GM12865 (cell line): ENCODE results near the gene IMPA2.

Experiments
- DNase-seq: peaks from one replicate; pipeline ENCODE4 v3.0.0; 2010; ENCODE audit warnings: low read depth
- H3K4me3 ChIP-seq: 2 replicates; pipeline ENCODE4 v1.5.1; 2011; ENCODE audit warnings: mild to moderate bottlenecking, low read depth, low read length, control low read depth
- TF ChIP-seq, protein P1 (sequence below): IDR thresholded peaks from 2 replicates; pipeline ENCODE4 v1.5.1; 2011; ENCODE audit warnings: low read length, control low read depth, low read depth, inconsistent platforms; ENCODE audit not compliant: insufficient read depth; ENCODE audit errors: missing control alignments

IMPA2 gene

DNA sequence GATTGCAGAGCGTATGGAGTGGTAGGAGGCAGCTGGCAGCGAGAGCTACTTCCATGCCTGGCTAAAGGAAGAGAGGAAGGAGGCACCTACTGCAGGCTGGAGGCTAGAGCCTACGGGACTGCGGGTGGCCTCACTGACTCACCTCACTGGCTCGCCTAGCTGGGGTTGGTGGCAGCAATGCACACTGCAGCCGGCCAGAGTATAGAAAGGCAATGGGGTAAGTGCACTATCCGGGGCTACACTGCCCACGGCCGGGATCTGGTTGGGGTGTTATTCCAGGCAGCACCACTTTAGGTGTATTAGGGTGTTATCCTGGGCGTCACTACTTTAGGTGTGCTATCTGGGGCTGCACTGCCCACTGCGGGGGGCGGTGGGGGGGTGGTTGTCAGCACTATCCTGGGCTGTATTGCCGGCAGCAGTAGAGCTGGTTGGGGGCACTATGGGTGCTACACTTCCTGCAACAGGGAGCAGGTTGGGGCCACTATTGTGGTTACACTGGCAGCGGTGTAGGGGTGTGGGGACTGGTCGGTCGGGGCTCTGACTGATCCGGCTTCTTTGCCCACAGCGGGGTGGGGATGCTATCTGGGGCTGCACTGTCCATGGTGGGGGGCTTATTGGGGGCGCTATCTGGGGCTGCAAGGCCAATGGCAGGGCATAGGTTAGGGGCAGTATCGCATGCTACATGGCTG is 79.0 kb downstream of the IMPA2 start:
- no peak for DNase-seq
- no peak overlapping the region for H3K4me3 ChIP-seq
- TF ChIP-seq, protein P1, sequence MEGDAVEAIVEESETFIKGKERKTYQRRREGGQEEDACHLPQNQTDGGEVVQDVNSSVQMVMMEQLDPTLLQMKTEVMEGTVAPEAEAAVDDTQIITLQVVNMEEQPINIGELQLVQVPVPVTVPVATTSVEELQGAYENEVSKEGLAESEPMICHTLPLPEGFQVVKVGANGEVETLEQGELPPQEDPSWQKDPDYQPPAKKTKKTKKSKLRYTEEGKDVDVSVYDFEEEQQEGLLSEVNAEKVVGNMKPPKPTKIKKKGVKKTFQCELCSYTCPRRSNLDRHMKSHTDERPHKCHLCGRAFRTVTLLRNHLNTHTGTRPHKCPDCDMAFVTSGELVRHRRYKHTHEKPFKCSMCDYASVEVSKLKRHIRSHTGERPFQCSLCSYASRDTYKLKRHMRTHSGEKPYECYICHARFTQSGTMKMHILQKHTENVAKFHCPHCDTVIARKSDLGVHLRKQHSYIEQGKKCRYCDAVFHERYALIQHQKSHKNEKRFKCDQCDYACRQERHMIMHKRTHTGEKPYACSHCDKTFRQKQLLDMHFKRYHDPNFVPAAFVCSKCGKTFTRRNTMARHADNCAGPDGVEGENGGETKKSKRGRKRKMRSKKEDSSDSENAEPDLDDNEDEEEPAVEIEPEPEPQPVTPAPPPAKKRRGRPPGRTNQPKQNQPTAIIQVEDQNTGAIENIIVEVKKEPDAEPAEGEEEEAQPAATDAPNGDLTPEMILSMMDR: no peak

DNA sequence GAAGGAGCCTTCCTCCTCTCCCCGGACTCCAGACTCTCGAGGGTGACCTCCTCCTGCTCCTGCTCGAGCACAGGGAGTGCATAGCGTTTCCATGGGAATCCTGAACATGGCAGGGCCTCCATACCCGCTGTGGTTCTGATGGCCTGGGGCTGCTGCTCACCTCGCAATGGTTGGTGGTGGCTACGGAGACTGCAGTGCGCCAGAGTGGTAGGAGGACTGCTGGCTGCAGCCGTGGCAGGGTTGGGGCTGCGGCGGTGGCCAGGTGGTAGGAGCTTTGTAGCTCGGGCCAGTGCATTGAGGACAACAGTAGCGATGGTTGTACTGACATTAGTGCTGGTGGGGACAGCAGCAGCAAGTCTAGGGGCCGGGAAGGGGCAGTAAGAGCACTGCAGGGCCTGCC is 80.4 kb downstream of the IMPA2 start:
- TF ChIP-seq, protein P1: no peak
- H3K4me3 ChIP-seq: no peak overlapping the region
- DNase-seq: no peak

DNA sequence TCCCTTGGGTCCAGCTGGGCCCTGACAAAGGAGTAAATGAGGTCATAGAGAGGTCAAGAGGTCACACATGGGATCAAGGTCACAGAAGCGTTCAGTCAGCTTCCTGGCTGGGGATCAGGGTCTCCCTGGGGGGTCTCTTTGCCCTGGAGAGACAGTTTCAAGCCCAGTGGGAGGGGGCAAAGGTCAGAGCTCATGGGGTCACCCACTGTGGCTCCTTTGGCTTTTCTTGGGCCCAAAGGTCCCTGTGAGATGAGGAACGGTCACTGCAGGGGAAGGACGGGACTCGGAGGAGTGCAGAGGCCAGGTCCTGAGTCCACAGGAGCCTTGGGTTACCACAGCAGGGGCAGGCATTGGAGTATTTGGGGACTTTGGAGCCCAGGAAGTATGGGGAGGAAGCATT is 81.7 kb downstream of the IMPA2 start:
- DNase-seq: no peak
- no peak overlapping the region for H3K4me3 ChIP-seq
- TF ChIP-seq, protein P1: no peak

DNA sequence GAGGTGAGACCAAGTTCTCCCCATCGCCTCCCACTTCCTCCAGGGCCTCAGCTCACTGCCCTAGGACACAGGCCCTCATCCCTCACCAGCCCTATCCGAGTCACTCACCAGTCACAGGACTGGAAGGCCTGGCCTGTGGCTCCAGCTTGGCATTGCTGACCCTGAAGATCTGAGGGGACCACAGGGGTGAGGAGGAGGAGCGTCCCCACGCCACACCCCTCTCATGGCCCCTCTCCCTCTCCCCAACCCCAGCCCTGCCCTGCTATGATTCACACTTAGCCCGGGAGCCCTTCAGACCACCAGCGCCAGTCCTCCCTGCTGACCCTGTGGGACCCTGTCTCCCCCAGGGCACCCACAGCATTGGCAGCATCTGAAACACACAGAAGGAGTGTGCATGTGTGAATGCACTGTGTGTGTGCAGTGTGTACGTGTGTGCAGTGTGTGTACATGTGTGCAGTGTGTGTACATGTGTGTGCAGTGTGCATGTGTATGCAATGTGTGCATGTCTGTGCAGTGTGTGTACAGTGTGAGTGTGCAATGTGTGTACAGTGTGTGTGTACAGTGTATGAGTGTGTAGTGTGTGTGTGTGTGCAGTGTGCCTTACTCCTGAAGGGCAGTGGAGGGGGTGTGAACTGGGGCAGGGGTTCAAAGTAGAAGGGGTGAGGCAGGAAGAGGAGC is 82.9 kb downstream of the IMPA2 start:
- no peak for DNase-seq
- TF ChIP-seq, protein P1: no peak
- no peak overlapping the region for H3K4me3 ChIP-seq

DNA sequence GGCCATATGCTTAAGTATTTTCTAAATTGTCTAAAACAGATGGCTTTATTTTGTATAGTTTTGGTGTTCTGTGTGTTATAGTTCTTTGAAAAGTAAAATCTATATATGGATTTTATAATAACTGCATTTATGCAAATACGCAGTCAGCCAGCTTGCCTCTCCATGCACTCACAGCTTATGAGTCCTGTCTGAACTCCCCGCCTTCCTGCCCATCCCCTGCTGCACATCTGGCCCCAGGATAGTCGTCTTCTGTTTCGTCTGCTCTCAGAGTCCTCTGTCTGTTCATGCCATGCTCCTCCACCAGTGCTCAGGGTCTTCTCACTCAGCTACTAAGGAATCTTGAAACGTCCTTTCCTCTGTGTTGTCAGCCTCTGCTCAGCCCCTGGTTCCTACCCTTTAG is 84.1 kb downstream of the IMPA2 start:
- DNase-seq: no peak
- TF ChIP-seq, protein P1: no peak
- H3K4me3 ChIP-seq: no peak overlapping the region

DNA sequence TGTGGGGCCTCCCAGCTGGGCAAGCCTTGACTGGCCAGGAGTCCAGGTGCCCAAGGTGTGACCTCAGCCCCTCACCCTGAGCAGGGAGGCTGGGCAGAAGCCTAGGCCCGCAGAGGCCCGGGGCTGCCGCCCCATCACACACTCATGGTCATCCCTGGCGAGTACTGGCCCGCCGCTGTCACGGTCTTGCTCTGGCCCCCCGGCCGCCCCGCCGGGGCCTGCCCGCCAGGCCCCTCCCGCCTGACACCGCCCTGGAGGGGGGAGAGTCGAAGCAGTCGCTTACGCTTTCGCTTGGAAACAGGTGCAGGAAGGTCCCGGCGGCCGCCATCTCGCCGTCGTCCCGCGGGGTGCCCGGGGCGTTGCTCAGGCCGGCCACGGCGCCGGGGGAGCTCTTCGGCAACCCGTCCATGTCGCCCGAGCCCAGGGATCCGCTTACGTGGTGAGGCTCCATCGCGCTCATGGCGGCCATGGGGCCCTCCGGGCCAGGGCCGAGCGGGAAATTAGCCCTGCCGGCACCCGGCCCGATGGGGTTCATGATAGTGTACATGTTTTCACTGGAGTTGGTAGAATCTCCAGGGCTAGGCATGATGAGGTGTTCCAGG is 85.7 kb downstream of the IMPA2 start:
- no peak overlapping the region for H3K4me3 ChIP-seq
- TF ChIP-seq, protein P1: no peak
- no peak for DNase-seq
